PC-9 (cell line): ENCODE data around the gene ADAMTSL5.

Experiments used
- EZH2 ChIP-seq: fragments of 200-600 bp; sonication (generic); IDR thresholded peaks from 2 replicates; pipeline ENCODE4 v1.8.0; 2017; ENCODE audit warnings: antibody characterized with exemption, low read depth
- TF ChIP-seq, protein P1 (sequence below): fragments of 200-600 bp; sonication (generic); conservative IDR thresholded peaks from 2 replicates; pipeline ENCODE4 v1.6.1; 2017; ENCODE audit warnings: mixed run types, antibody characterized with exemption, mild to moderate bottlenecking, moderate library complexity

DNA sequence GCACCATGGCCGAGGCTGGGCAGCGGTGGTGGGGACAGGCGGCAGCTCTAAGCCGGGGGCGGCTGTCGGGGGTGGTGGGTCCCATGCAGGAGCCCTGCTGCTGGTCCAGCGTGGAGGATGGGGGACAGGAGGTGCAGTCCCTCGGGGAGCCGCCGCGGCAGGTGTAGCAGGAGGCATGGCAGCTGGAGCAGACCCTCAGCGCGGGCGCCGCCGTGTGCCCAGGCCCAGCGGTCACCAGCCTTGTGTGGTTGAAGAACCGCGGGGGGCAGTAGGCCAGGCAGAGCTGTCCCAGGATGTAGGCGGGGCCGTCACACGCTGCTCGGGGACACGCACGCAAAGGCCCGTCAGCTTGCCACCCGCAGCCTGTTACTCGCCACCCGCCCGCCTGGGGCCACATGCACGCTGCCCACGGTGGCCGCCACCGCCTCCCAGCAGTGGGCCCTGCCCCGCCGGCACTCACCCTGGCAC lies 30.9 kb downstream of the ADAMTSL5 start:
- TF ChIP-seq EZH2, result no peak
- TF ChIP-seq, protein P1, sequence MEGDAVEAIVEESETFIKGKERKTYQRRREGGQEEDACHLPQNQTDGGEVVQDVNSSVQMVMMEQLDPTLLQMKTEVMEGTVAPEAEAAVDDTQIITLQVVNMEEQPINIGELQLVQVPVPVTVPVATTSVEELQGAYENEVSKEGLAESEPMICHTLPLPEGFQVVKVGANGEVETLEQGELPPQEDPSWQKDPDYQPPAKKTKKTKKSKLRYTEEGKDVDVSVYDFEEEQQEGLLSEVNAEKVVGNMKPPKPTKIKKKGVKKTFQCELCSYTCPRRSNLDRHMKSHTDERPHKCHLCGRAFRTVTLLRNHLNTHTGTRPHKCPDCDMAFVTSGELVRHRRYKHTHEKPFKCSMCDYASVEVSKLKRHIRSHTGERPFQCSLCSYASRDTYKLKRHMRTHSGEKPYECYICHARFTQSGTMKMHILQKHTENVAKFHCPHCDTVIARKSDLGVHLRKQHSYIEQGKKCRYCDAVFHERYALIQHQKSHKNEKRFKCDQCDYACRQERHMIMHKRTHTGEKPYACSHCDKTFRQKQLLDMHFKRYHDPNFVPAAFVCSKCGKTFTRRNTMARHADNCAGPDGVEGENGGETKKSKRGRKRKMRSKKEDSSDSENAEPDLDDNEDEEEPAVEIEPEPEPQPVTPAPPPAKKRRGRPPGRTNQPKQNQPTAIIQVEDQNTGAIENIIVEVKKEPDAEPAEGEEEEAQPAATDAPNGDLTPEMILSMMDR, result no peak
